K562 (cell line): ENCODE results near the gene HAGHL. TPM values are rescaled to one million over a fixed set of nuclear protein-coding genes. Genes with fewer than 3 reads are reported as not detected.

Experiments used
- BRCA1 ChIP-seq, 2 experiments: fragments of 450-650 bp in 1 of 2; sonication (generic) in 1 of 2; formaldehyde crosslinking in 1 of 2; IDR thresholded peaks; 2 replicates each; pipeline versions ENCODE4 v1.5.0 to v1.6.1; 2017 to 2020; ENCODE audit warnings: mild to moderate bottlenecking in 1 of 2, missing genetic modification reagents in 1 of 2
- C11orf30 ChIP-seq: fragments of 450-650 bp; IDR thresholded peaks from 2 replicates; pipeline ENCODE4 v1.6.1; 2016; ENCODE audit warnings: low read depth, mild to moderate bottlenecking
- CCNT2 ChIP-seq: IDR thresholded peaks from 2 replicates; pipeline ENCODE4 v1.6.1; 2011; ENCODE audit warnings: borderline replicate concordance, low read depth, mild to moderate bottlenecking, moderate library complexity, mixed read lengths, low read length; ENCODE audit not compliant: insufficient read length; ENCODE audit errors: extremely low read depth
- GABPA ChIP-seq: fragments of 200-800 bp; sonication (Bioruptor generic); conservative IDR thresholded peaks from 2 replicates; pipeline ENCODE4 v1.6.1; 2016; ENCODE audit warnings: low read depth, missing genetic modification characterization, missing compliant biosample characterization
- GTF3C2 ChIP-seq: IDR thresholded peaks from 3 replicates; pipeline ENCODE4 v1.6.1; 2011; ENCODE audit warnings: borderline replicate concordance, mild to moderate bottlenecking, moderate library complexity; ENCODE audit not compliant: insufficient read length; ENCODE audit errors: extremely low read depth
- IRF1 ChIP-seq: sonication (generic); formaldehyde crosslinking; IDR thresholded peaks from 2 replicates; pipeline ENCODE4 v1.8.0; 2022; ENCODE audit warnings: missing genetic modification reagents, mild to moderate bottlenecking, borderline replicate concordance
- MEF2D ChIP-seq: conservative IDR thresholded peaks from 2 replicates; pipeline ENCODE4 v1.6.1; 2016; ENCODE audit warnings: low read depth, missing genetic modification characterization, missing compliant biosample characterization
- POLR2A ChIP-seq: fragments of 450-650 bp; conservative IDR thresholded peaks from 2 replicates; pipeline ENCODE4 v1.6.1; 2016
- POLR3G ChIP-seq: IDR thresholded peaks from 2 replicates; pipeline ENCODE4 v1.6.1; 2011; ENCODE audit not compliant: insufficient read length, insufficient replicate concordance; ENCODE audit errors: extremely low read depth
- RB1 ChIP-seq: fragments of 450-650 bp; IDR thresholded peaks from 2 replicates; pipeline ENCODE4 v1.6.1; 2017; ENCODE audit warnings: low read depth, mild to moderate bottlenecking
- SIRT6 ChIP-seq: IDR thresholded peaks from one replicate; pipeline ENCODE4 v1.6.1; 2012; ENCODE audit warnings: low read depth, mild to moderate bottlenecking, control low read depth, inconsistent platforms, low read length, moderate library complexity
- SMARCE1 ChIP-seq: fragments of 450-650 bp; IDR thresholded peaks from 2 replicates; pipeline ENCODE4 v1.7.1; 2016; ENCODE audit warnings: mild to moderate bottlenecking
- ZBED1 ChIP-seq: IDR thresholded peaks from 2 replicates; pipeline ENCODE4 v1.6.1; 2014
- ZC3H8 ChIP-seq: fragments of 450-650 bp; IDR thresholded peaks from 2 replicates; pipeline ENCODE4 v1.6.1; 2017
- ZHX1 ChIP-seq: fragments of 150-350 bp; conservative IDR thresholded peaks from 2 replicates; pipeline ENCODE4 v1.6.1; 2014; ENCODE audit warnings: low read length
- ZNF274 ChIP-seq: IDR thresholded peaks from 2 replicates; pipeline ENCODE4 v1.6.1; 2011; ENCODE audit warnings: low read depth, mild to moderate bottlenecking, low read length, moderate library complexity, borderline replicate concordance
- ZNF512 ChIP-seq: IDR thresholded peaks from 2 replicates; pipeline ENCODE4 v1.6.1; 2016; ENCODE audit warnings: missing genetic modification characterization, missing compliant biosample characterization
- polyA plus RNA-seq, 8 experiments: library from polyadenylated mRNA; depleted of rRNA in 4 of 8; stranded (reverse) in 5 of 8; unstranded in 3 of 8; fragments of >200 nt; fragmentation: Nextera tagmentation in 2 of 8; fragmentation: Illumina TruSeq in 1 of 8; extraction: Ambion mirVana in 2 of 8; extraction: Trizol in 1 of 8; gene quantifications; 2 replicates each; pipeline versions ENCODE4 v1.2.1 to v1.2.3, GENCODE V29; 2011 to 2014; ENCODE audit warnings: inconsistent platforms in 1 of 8, missing spikeins in 1 of 8
- total RNA-seq, 7 experiments: library from RNA; depleted of rRNA in 6 of 7; stranded (reverse); fragments of >200 nt in 6 of 7; fragmentation: Illumina TruSeq in 2 of 7; extraction: Trizol in 2 of 7; gene quantifications; 2 replicates each; pipeline versions ENCODE4 v1.2.1 to v1.2.3, GENCODE V29; 2011 to 2021; ENCODE audit warnings: low replicate concordance in 1 of 7
- TF ChIP-seq, protein P1 (sequence below): fragments of 250-450 bp; sonication (Bioruptor Pico); IDR thresholded peaks from 2 replicates; pipeline ENCODE4 v1.8.0; 2022; ENCODE audit warnings: inconsistent platforms

The HAGHL gene
- total and polyA plus RNA-seq, 9 of the 15 experiments (the other 6 are each of a cell fraction or from before 2014, with no cell fraction given): 0.31 to 83.4 (median 20.7) TPM

GRCh38 chr16:726438-727290 lies at the start of gene HAGHL, which contains the start of gene CCDC78 (continued):
- TF ChIP-seq ZHX1 (no peak), POLR3G (no peak), ZC3H8 (no peak), CCNT2 (peak; percentile 56), BRCA1 (IDR thresholded peaks at IDR 0.05) (no peak), BRCA1 (CRISPR knock-in tag; IDR thresholded peaks at IDR 0.05) (no peak), SMARCE1 (no peak), MEF2D (tag) (no peak), IRF1 (CRISPR knock-in tag) (no peak), RB1 (no peak; the same call in 1 of the 2 replicates), POLR2A (peak; percentile 15; the same call in 1 of the 2 replicates), C11orf30 (no peak), ZNF512 (tag) (no peak), ZBED1 (no peak), GABPA (tag) (no peak), SIRT6 (no peak), ZNF274 (no peak), GTF3C2 (peak; percentile 77)
- TF ChIP-seq, protein P1, sequence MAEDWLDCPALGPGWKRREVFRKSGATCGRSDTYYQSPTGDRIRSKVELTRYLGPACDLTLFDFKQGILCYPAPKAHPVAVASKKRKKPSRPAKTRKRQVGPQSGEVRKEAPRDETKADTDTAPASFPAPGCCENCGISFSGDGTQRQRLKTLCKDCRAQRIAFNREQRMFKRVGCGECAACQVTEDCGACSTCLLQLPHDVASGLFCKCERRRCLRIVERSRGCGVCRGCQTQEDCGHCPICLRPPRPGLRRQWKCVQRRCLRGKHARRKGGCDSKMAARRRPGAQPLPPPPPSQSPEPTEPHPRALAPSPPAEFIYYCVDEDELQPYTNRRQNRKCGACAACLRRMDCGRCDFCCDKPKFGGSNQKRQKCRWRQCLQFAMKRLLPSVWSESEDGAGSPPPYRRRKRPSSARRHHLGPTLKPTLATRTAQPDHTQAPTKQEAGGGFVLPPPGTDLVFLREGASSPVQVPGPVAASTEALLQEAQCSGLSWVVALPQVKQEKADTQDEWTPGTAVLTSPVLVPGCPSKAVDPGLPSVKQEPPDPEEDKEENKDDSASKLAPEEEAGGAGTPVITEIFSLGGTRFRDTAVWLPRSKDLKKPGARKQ: no peak
